ENCODE data around the gene TCF21.
A peak's percentile ranks its signal among the peaks of the same experiment; 100 is the strongest.
"Not testable (repeated sequence)": the region's sequence is repeated elsewhere in the genome, so short reads cannot be mapped to it uniquely, and the experiment has no call there.

Gene TCF21

DNA sequence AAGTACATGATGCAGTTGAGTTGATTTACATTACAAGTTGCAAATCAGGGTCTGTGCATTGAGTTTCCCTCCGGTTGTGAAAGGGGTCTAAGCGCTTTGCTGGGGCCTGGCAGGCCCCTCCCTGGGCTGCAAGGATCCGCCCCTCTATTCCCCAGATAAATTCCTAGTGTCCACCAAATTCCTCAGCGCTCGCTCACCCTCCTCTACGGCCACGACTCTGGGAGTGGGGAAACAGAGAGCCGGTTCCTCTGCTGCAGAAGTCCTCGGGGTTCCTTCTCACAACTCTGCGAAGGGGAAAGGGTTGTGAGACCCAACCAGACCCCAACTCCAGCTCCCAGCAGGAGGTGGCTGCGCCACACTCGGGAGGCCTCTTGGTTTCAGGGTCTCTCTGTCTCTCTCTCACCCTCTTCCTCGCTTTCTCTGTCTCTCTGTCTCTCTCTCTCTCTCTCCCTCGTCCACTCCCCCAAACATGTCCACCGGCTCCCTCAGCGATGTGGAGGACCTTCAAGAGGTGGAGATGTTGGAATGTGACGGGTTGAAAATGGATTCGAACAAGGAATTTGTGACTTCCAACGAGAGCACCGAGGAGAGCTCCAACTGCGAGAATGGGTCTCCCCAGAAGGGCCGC, at the start of gene TCF21:
Gene TCF21 (plus strand): TSS at position 185 of the 628 bp plus-strand sequence. CDS start 285 bp downstream, at position 470.
- no peak for DNase-seq

DNA sequence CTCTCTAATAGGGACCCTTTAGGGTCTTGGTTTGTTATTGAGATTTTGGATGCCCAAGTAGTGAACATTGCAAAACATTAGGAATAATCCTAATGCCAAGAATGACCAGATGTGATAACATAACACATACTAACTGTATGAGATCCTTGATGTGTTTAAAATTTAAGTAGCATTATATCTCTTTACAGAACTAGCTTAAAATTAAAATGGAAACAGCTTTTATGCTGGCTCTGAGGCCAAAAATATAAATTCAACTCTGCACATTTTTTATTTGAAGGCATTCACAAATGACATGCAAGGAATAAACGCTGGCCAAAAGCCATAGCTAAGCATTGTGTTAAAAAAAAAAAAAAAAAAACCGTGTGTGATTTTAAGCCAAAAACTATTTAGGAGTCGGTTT, 47.7 kb upstream of the TCF21 start:
- DNase-seq, result no peak

DNA sequence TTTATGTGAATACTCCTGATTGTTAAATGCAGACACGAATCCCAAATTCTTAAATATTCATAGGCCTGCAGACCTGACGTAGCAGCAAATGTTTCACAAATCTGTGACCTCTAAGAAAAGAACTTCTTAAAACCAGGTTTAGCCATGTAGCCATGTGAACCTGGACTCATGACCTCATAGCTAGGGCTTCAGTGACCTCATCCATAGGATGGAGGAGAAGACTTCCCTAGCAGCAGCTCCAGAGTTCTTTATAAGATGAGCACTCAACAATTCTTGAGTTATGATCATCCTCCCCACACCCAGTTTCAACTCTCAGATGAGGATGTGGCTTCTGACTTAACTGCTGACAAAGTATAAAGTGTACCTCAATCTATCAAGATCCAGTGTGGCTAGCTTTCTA, 45.8 kb upstream of the TCF21 start:
- no peak for DNase-seq

DNA sequence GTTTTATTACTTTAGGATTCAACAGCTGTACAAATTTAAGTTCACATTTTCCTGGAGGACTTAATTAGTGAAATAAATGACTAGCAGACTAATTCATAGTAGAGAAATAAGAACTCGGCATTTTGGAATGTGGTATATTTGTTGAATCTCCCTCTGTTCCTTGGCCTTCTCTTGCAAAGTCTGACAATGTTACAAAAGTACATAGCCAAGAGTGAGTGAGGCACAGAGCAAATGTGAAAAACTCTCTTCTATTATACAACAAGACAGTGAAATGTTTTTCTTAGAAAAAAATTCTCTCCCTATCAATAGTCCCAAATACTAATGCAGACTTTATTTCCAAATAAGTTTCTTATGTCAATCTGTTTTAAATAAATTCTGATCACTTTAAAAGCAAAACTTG, 44.2 kb upstream of the TCF21 start:
- no peak for DNase-seq

DNA sequence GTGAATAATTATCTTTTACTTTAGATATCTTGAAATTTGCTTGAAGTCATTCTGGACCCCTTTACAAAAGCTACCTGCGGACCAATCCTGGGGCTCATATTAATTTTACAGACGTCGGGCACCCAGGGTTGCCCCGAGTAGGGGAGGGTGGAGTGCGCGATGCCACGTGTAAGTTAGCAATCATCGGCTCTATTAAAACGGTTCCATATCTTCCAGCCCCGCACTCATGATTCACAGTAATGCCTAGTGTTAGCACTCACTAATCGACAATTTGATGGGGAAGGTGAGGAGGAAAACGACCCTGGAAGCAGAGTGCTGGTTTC, 34.9 kb upstream of the TCF21 start:
- DNase-seq, result no peak

DNA sequence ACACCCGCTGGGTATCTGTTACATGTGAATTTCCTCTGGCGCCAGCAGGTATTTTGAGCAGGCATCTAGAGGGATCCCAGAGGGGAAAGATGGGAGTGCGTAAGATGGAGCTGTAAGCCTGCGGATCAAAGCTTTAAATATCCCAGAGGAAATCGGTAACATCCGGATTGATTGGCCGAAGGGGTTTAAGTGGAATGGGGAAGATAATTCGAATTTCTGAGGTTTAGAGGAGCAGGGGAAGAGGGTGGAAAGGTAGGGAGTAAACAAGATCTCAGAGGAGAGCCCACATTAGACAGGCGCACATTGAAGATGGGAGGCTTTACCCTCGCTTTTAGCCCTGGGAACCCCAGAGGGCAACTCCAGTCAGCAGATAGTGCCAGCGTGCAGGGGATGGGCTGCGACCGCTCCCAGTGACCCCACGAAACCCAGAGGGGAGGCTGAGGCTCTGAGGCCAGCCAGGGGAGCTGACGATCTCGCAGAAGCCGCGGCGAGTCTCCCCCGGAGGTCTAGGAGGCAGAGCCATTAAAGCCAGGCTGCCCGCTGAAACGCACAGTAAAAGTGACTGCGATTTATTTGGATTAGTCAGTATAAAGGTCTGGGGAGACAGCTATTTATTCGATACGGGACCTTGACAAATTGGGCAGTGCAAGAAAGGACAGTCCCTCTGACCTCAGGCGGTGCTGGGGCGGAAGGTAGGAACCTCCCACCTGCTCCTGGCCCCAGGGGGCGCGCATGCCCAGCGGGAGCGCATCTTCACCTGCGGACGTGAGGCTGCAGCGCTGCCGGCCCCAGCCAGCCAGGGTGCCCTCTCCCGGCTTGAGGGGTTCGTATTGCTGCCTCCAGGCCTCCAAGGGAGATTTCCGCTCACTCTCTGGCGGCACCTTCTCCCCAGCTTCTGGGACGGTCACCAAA, 34.3 kb upstream of the TCF21 start:
- DNase-seq, result peak; percentile 44

DNA sequence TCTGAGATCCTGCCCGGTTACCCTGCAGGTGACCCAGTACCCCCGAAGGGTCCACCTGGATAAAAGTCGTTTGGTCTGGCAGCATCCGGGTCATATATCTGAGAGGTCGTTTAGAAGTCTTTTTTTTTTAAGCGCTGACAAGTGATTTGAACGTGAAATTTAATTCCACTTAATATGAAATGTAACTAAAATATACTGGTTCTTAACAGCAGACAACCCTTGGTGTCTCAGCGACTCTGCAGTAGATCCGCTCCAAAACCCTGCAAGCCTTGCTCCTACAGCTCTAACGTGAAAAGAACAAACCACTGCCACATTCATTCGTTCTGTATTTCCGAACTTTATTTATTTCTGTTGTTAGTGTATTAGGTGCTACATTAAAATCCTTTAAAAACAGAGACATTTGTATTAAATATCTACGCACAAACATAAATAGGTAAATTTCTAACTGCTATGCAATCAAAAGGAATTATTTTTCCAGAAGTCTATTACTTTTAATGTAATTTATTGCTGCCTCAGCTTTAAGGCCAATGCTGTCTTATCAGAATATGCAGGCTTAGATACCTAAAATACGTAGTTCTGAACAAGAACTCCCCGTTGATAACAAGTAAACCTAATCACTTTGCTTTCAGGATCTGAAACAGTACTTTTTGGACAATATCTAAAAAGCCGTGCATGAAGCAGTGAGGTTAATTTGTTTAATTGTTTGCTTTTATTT, 33.5 kb upstream of the TCF21 start:
- no peak for DNase-seq

DNA sequence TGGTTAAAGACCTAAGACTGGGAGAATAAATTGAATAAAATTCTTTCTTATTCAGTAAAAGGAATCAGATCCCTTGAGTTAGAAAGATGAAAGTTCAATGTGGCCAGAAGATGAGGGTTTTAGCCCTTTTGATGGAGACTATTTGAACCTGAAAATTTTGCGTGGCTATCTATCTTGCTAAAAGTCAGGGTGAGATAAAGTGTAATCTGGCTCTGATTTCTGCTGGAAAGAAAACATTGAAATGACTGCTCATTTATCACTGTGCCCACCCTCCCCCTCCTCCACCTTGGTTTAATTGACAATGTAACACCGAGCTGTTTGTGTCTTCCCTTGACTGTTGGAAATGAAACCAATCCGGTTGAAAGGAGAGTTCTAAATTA, 32.9 kb upstream of the TCF21 start:
- DNase-seq, result no peak

DNA sequence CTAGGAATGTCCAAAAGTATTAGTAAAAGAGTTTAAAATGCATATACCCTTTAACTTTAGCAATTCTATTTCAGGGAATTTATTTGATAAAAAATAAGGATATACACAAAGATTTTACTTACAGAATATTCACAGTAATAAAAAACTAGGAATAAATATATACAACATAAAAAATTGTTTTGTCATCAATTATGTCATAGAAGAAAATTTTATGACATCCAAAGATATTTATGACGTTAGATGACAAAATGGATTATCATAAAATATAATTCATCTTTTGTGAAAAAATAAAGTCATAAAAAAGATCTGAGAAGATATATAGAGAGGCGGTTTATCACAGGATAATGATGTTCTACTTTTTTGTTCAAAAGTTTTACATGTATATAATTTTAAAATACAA, 32.0 kb upstream of the TCF21 start:
- DNase-seq, result no peak

DNA sequence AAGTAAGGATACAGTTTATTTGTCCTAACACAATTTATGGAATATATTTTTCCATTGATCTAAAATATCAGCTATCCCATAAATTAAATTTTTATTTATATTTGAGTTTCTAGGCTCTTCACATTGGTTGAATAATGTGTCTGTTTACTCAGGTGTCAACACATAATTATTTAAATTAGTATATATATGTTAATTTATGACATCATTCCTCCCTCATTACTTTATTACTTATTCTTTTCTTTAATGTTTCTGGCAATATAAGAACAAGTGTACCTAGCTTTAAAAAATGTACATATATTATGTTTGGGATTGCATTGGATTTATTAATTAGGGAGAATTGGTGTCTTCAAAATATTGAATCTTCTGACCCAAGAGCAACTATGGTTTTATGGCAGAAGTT, 31.2 kb upstream of the TCF21 start:
- no peak for DNase-seq

DNA sequence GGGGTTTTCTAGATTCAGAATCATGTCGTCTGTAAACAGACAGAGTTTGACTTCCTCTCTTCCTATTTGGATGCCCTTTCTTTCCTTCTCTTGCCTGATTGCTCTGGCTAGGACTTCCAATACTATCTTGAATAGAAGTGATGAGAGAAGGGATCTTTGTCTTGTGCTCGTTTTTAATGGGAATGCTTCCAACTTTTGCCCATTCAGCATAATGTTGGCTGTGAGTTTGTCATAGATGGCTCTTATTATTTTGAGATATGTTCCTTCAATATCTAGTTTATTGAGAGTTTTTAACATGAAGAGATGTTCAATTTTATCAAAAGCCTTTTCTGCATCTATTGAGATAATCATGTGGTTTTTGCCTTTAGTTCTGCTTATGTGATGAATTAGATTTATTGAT, 27.6 kb upstream of the TCF21 start:
- not testable (repeated sequence) for DNase-seq

DNA sequence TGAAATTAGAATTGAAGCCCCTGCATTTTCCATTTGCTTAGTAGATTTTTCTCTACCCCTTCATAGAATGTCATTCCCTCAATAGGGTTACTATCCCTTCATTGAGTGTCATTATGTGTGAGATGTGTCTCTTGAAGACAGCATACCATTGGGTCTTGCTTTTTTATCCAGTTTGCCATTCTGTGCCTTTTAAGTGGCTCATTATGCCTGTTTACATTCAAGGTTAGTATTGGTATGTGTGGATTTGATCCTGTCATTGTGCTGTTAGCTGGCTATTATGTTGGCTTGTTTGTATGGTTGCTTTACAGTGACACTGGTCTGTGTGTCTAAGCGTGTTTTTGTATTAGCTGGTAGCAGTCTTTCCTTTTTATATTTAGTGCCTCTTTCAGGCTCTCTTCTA, 25.7 kb upstream of the TCF21 start:
- DNase-seq, result no peak

DNA sequence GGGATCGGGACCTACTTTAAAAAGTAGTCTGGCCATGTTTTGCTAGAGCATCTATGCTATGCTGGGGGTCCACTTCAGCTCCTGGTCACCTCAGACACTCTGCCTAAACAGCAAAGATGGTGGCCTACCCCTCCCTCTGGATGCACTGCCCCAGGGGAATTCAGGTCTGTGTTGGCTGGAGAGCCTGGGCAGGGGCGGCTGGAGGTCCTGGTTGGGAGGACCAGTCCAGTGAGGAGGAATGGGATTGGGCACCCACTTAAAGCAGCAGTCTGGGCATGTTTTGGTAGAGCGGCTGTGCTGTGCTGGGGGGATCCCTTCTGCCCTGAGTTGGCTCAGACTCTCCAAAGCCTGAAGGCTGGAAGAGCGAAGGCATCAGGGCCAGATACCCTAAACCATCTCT, 23.2 kb upstream of the TCF21 start:
- no peak for DNase-seq

DNA sequence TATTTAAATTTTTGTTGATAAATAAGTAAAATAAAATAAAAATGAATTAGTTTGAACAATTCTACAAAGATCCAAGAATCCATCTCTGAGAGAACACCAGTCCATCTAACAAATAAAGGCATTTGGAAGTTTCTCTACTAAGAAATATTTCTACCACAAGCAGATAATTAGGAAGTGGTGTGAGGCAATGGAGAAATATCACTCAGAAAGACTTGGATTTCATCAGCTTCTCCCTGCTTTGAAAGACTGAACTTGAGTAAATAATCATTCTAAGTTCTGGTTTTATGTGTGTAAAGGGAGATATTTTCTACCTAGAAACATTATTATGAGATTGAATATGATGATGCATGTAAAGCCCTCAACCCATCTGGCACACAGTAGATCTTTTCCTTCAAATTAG, 17.8 kb upstream of the TCF21 start:
- no peak for DNase-seq

DNA sequence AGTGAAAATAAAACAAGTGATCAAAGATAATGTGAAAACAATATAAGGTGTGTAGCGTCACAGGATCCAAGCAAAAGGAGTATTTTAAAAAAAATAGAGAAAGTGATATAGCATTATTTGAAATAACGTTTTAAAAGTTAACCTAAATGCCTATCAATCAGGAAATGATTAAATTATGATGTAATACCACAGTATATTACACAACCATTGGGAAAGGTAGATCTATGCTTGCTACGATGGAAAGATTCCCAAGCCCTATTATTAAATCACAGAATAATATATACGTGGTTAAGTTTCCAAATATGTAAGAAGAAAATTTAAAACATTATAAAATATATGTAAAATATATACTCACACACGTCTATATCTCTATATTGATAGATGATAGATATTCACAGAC, 15.4 kb upstream of the TCF21 start:
- no peak for DNase-seq

DNA sequence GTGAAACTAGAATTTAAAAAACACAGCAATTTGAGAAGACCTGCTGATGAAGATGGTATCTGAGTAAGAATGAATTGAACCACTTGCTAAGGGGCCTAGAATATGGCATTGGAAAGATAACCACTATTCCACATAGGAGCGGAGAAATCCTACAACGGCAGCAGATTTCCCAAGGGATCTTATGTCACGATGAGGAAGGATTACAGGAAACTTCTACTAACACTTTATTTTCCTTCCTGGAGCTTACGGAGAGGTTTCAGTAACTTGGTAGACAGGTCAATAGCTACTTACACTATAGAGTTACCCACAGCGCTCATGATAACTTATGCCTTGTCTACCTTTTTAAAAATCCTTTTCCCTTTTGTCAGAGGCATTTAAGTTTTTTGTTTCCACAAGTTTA, 11.8 kb upstream of the TCF21 start:
- no peak for DNase-seq

DNA sequence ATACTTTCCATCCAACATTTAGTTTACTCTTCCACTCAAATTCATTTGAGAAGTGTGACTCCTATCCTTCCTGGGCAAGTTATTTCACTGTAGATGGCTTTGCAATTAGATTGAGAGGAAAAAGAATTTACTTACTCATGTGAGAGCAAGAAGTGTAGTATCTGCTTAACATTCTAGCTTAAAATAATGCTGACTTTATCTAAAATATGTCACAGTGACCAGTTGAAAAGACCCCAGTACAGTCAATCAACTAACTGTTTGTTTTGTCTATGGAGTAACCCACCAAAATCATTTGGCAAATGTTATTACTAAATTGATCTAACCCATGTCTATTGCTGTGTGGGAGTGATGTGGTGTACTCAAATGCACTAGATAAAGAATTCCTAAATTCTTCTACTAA, 8.9 kb upstream of the TCF21 start:
- no peak for DNase-seq

DNA sequence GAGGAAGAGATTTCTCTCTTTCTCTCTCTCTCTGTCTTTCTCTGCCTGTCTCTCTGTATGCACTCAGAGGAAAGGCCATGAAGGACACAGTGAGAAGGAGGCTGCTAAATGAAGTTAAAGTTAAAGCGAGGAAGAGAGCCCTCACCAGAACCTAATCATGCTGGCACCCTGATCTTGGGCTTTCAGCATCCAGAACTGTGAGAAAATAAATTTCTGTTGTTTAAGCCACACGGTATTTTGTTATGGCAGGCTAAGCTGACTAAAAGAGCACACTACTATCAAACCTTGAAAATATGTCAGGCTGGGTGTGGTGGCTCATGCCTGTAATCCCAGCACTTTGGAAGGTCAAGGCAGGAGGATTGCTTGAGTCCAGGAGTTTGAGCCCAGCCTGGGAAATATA, 8.0 kb upstream of the TCF21 start:
- no peak for DNase-seq

DNA sequence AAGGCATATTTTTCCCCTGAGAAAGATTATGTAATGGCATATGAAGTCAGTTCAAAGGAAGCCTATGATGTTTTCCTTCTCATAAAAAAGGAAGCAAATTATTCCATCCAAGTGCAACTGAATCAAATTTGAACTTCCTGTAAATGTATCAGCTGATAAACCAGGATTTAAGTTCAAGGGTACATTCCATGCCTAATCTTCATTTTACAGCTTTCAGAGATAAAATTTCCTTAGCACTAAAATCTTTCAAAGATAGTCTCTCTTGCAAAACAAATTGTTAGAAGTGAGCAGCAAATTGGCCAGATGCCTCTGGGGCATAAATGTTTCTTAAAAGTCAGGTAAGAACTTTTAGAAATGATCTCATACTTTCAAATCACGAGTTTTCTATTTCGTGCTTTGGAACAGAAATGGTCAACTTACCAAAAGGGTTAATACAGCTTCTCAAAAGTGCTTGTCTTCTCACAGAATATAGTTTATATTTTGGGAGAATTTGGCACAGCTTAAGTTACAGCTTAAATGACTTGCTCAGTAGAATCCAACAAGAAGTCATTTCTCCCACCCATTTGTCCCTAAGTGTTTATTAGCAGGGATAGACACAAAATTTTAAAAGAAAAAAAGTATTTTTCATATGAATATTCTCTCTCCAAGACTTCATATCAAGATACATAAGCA, 2.7 kb upstream of the TCF21 start:
- DNase-seq, result no peak

DNA sequence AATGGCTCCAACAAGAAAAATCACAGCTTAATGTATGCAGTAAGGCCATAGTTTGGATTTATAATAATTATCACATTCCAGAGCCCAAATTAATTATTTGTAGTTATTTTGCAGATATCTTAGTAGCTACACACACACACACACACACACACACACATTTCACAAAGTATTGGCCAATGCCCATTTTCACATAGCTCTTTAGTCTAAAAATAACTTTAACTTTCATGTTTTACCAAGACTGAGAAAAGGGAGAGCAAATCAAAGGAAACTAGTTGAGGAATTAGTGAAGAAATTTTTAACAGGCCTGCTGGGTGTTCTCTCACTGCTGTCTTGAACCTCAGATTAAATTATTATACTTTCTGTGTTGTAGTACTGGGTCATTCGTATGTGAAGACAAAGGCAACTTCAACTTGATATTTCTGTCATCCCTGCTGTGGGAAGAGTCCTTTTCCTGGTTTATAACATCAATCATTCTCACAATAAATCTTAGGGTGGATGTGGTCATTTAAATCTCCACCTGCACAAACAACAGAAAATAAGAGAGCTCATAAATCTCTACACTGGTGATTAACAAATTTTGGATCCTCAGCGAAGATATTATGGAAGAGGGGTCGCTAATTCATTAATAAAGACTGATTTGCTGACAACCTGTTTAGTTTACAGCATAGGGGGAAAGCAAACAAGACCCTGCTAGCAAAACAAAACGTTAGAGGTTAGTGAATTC, 1.6 kb upstream of the TCF21 start:
- DNase-seq, result peak; percentile 37

DNA sequence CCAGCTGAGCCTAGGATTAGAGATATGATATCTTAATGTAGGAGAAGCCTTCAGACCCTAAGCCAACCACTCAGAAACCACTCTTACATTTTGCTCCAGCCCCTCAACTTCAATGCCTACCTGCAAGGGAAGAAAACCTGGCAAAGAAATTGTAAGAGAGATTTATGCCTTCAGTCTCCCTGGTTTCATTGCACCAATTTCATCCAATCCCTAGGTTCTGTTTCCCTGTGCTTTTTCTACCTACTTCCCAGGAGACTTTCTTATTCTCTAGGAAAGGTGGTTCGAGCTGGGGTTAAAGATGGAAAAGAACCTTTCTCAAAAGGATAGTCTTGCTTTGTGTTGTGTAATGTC, 1.1 kb upstream of the TCF21 start:
- no peak for DNase-seq

DNA sequence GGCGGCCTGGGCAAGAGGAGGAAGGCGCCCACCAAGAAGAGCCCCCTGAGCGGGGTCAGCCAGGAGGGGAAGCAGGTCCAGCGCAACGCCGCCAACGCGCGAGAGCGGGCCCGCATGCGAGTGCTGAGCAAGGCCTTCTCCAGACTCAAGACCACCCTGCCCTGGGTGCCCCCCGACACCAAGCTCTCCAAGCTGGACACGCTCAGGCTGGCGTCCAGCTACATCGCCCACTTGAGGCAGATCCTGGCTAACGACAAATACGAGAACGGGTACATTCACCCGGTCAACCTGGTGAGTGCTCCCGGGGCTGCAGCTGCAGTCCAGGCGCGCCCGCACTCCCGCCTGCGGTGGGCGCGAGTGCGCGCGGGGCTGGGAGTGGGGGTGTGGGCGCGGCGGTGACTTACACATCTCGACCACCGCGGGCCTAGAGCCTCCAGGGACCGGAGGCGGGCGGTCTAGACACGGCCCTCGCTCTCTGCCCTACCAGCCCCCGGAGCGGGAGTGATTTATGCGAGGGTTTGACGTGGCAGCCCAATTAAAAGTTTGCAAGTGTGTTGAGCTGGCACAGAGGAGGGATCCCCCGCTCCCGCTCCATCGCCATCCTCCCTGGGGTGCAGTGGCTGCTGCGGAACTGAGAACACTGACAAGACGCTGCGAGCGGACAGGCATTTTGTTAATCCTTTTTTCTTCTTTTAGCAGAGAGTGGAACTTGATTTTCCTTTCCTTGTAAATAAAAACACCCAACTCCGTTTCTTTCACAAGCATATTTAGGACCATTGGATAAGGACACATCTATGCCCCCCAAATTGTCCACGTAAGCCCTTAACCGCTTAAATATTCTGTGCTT, 867 bp downstream of the TCF21 start:
- no peak for DNase-seq

All from NCI-H69 (cell line).